Measurements from ENCODE around the gene BCL11A.

The BCL11A gene

GRCh38 chr2:60480089-60480773 is 73.2 kb downstream of the BCL11A start:
- DNase-seq: no peak

- DNase-seq: no peak
Measured at GRCh38 chr2:60479226-60480088, 74.0 kb downstream of the BCL11A start.

DNA sequence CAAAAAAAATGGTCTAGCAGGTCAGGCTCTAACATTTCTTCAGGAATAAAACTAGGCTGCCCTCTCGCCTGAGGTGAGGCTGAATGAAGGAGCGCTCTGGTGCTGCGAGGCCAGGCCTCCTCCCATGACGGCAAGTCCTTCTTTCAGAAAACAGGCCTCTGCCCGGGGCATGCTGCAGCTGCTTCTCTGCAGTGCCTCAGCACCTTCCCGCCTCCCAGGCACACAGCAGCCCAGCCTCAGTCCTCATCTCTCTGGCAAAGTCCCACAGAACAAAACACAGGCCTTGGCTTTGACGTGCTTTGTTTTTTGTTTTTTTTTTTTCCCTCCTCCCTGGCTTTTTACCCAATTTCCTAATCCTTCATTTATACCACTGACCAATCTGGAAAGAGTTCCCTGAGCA is 74.8 kb downstream of the BCL11A start:
- DNase-seq: no peak

GRCh38 chr2:60476206-60476954 is 77.1 kb downstream of the BCL11A start:
- DNase-seq: no peak

GRCh38 chr2:60475123-60475830 is 78.2 kb downstream of the BCL11A start:
- no peak for DNase-seq

GRCh38 chr2:60474301-60474700 is 79.2 kb downstream of the BCL11A start:
- no peak for DNase-seq

- DNase-seq: no peak
Measured at GRCh38 chr2:60473546-60473945, 79.9 kb downstream of the BCL11A start.

DNA sequence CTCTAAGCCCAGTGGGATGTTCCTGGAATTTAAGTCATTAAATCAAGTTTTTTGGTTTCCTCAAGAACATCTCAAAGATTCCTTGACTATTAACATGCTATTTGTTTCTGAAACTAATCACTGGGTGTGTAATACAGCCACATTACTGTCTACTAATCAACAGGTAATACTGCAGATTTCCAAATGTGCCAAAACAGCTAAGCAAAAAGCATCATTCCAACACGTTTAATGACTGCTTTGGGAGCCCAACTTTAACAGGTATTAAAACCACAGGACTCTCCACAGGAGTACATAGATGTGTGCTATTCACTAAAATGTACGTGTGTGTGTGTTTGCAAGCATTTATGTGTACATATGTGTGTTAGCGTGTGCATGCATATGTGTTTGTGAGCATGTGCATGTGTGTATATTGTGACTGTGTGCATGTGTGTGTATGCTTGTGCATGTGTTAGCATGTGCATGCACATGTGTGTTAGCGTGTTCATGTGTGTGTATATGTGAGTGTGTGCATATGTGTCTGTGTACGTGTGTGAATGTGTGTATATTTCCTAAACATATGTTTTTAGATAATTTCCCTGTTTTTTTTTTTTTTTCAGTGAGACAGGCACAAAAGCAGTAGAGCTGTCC is 80.7 kb downstream of the BCL11A start:
- no peak for DNase-seq

DNA sequence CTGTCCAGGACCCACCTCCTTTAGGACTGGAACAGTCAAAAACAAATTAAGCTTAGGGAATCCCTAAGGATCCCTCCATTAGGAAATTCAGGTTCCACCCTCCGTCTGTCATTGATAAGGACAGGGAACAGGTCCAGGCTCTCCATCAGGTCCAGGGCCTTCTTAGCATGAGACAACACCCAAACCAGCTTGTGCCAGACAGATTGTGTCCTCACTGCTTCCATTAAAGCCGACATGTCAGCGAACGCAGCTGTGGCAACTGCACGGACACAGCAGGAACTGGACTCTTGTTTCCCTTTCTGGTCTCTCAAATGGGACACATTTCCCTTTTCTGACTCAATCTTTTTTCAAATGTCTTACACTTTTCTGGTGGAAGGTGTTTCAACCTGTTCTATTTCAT is 81.4 kb downstream of the BCL11A start:
- no peak for DNase-seq

DNA sequence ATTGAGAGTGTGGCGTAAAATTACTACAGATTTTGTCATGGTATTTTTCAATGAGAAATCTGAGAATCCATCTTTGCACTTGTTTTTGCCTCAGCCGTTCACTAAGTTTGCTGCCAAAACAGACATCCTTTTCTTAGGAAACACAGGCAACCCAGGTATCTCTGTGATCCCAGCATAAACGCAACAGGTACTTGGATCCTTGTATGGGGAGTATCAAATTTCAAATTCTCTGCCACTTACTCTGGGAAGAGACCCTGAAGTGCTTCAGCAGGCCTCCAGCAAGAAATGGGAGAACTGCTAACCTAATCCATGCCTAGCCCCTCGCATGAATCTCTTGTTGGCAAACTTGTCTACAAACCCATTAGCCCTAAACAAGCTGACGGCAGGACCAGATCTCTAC is 83.1 kb downstream of the BCL11A start:
- no peak for DNase-seq

DNA sequence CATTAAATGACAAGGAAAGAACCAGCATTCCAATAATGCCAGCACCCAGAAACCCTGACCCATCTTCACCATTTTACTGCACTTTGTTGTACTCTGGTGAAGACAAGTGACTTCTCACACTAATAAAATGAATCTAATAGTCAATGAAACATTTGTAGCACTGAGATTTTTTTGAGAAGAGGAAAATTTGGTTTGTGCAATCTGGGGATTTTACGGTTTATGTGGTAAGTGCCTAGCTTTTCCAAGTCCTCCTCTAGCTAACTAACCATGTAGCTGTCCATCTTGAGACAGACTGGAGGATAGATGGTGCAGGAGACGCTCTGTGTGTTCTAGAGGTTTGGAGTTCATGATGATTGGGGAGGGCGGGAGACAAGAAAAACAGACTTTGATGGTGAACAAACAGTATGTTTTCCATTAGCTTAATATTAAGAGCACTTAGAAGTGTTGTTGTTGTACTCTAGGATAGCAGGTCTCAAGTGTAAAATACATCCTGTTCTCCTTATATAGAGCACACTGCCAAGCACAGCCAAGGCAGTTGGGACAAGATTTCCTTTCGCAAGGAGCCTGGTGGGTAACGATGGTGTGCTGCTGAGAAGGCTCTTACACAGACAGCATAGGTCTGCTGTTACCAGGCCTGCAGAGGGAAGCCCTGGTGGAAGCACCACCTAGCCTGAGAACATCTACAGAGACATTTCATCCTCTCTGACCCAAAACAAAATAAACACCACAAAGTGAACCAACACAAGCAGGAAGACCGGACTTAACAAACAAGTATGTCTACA is 83.7 kb downstream of the BCL11A start:
- no peak for DNase-seq

- DNase-seq: no peak
Measured at GRCh38 chr2:60468382-60469085, 84.9 kb downstream of the BCL11A start.

DNA sequence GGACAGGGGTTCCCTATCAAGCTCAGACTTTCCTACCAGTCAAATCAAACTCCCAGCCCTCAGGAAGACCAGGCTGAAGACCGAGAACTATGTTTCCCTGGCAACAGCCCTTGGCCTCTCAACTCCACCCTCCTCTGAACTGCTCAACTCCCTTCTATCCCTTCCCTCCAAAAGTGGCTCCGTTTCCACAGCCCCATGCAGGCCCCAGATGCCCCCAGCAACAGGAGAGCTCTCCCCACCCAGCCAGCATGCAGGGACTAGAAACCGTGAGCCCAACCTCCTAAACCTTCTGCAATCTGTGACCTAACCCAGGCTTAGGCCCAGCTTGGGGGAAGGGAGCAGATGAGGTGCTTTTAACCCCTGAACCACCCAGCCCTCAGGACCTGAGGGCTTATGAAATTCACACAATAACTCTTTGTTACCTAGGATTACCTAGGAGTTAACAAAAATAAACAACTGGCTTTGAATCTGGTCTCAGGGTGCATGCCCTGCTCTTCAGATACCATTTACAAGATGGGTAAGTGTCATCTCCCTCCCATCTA is 87.2 kb downstream of the BCL11A start:
- no peak for DNase-seq

- no peak for DNase-seq
Measured at GRCh38 chr2:60465736-60466135, 87.7 kb downstream of the BCL11A start.

DNA sequence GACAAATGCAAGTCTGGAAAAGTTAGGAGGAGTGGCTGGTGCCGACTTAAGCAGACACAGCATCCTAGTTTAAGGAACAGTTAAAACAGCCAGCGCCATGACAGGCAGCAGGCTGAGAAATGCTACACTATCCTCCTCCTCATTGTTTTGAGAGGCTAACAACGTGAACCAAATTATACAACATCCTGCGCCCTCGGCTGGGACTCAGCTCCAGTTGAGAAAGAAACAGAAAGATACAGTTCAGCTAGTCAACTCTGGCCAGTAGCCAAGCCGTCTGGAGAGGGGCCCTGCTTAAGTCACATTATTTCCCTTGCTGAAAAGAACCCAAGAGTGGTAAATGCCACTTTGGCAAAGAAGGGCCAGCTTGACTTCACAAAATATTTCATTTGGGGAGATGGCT is 90.2 kb downstream of the BCL11A start:
- DNase-seq: no peak

GRCh38 chr2:60461421-60462108 is 91.9 kb downstream of the BCL11A start:
- no peak for DNase-seq

GRCh38 chr2:60460577-60461420 is 92.7 kb downstream of the BCL11A start:
- DNase-seq: no peak

- no peak for DNase-seq
Measured at GRCh38 chr2:60459851-60460250, 93.6 kb downstream of the BCL11A start.

GRCh38 chr2:60456115-60456770 is 97.2 kb downstream of the BCL11A start:
- no peak for DNase-seq
